Stimulated activated CD4-positive, alpha-beta T cell treated with anti-CD3 and anti-CD28 coated beads, Interleukin-1b, Interleukin-23, amount 100 ng/mL, for 4 hours (primary cell): Measurements from ENCODE around the gene MBTPS1.

Source experiments
- DNase-seq, 2 donors: peaks; one replicate each; pipeline ENCODE4 v3.0.0-alpha.2; 2020; ENCODE audit warnings: low read depth in 2 of 2

Gene MBTPS1

DNA sequence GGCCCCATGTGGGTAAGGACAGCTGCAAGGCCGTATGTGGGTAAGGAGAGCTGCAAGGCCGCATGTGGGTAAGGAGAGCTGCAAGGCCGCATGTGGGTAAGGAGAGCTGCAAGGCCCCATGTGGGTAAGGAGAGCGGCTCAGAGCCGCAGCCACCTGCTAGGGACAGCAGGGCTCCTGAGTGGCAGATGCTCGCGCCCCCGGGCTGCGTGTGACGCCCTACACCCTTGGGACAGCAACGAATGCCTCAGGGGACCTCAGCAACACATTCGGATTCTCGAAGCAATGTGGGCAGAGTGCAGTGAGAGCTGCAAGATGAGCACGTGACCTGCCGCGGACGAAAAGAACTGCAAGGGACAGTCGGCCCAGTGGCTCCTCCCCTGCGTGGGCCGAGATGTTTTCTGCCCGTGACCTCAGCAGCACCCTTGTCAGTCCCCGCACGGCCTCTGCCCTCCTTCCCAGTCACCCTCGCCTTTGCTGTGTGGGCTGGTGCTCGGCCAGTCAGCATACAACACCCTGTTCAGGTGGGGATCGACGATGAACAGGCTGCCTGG lies 64.6 kb downstream of the MBTPS1 start:
- no peak for DNase-seq

- DNase-seq, result no peak
Observed at GRCh38 chr16:84050316-84050715, 66.4 kb downstream of the MBTPS1 start.

GRCh38 chr16:84049403-84050060 lies 67.2 kb downstream of the MBTPS1 start:
- no peak for DNase-seq

DNA sequence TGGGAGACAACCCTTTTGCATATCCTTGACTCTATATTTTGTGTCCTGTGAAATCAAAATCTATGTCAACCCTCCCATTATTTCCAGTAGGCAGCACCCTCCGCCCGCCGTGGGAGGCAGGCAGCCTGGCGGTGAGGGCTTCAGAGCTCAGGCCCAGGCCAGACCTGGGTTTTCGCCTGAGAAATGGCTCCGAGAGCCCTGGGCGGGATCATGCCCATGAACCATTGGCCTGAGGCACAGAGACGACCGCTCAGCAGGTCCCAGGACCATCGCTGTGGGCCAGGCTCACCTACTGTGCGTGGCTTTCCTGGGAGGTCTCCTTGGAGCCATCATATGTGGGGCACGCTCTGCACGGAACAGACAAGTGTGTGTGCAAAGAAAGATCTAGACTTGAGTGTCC lies 67.9 kb downstream of the MBTPS1 start:
- no peak for DNase-seq

- DNase-seq, result no peak
Observed at GRCh38 chr16:84048270-84048669, 68.5 kb downstream of the MBTPS1 start.

- DNase-seq, result no peak
Observed at GRCh38 chr16:84047626-84048025, 69.1 kb downstream of the MBTPS1 start.

DNA sequence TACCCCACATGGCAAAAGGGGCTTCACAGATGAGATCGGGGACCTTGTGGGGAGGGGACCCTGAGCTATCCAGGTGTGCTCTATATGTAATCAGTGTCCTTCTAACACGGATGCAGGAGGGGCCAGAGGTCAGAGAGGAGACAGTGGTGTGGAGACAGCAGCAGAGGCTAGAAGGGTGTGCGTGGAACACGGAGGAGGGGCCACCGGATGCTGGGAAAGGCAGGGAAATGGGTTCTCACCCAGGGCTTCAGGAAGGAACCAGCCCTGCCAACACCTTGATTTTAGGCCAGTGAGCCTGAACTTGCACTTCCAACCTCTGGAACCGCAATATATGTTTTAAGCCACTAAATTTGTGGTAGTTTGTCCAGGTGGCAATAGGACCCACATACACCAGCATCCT lies 69.5 kb downstream of the MBTPS1 start:
- no peak for DNase-seq

GRCh38 chr16:84045818-84046470 lies 70.8 kb downstream of the MBTPS1 start:
- DNase-seq, result no peak

DNA sequence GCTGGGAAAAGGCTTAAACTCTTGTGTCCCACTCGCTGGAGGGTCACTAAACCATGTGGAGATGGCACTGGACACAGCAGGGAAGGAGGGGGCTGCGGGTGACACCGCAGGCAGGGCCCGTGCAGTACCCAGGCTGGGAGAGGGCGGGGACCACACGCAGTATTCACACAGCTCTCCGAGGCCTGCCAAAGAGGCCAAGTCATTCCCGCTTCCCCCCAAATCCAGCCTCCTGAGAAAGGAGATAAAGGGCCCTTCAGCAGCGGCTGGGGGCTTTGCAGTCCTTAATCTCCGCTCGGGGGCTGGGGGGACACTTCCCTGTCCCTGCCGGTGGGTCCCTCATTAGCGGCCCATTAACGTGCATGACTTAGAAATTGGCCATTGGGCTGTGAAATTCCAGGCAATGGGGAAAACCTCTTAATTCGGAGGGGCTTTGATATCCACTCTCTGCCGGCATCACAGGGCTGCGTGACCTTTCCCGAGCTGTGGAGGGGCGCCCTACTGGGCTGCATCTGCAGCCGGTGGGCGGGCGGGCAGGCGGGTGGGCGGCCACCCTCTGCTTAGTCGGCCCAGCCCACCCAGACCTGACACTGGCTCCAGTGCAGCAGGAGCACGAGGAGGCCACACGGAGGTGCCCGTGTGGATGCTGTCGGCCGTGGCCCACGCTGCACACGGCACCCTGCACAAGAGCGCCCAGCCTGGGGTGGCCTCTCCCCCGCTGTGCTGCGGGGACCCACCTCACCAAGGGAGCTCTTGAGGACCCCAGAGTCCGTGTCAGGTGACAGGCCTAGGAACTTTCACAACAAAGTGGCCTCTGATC lies 71.5 kb downstream of the MBTPS1 start:
- DNase-seq, result no peak

- no peak for DNase-seq
Observed at GRCh38 chr16:84044118-84044488, 72.6 kb downstream of the MBTPS1 start.

DNA sequence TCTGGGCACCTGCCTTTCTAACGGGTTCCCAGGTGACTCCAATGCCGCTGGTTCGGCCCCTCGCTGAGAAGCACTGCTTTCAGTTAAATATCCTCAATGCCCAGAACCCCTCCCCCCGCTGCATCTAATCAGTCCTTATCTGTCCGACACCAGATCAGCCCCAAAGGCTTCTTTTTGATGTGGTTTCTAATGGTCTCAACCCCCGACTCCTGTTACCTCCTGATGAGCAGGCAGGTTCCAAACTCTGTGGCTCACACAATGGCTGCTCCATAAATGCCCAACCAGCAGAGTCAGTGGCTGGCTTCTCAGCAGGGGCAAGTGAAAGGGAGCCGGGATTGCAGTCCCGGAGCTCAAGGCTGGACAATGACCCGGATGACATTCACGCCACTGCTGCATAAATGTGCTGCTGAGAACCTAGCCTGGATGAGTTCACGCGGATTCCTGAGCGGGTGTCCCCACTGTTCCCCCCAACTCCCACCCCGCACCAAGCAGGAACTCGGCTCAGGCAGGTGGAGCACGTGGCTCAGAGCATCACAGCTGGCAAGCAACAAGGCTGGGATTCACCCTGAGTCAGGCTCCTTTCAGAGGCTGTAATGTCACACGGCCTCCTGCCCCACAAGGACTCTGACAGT lies 73.1 kb downstream of the MBTPS1 start:
- no peak for DNase-seq

DNA sequence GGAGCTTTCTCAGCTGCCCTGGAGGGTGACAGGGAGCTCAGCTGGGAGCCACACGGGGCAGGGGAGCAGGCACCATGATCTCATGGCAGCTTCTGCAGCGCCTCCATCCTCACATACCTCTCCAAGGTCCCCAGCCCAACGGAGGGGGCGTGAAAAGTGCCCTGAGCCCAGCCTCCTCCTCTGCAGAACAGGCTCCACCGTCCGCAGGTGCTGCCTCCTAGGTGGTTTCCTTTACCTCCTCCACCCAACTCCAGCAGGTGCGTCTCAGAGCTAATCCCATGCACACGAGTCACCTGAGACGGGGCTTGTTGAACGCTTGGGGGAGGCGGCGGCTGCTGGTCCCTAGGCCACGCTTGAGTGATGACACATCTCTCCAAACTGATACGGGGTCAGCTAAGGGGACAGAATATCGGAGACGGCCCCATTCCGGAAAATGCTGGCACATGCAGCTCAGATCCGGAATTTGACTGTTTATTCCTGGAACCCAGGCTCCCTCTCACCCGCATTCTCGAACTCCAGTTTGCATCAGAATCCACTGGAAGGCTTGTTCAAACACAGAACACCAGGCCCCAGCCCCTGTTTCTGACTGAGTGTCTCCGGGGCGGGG lies 73.8 kb downstream of the MBTPS1 start:
- DNase-seq, result no peak

- no peak for DNase-seq
Observed at GRCh38 chr16:84042308-84042878, 74.3 kb downstream of the MBTPS1 start, which contains the start of gene SLC38A8. SLC38A8 (minus strand) TSS chr16:84042795; CDS start chr16:84042157, 638 bp downstream.

GRCh38 chr16:84041881-84042280 lies 74.9 kb downstream of the MBTPS1 start:
- no peak for DNase-seq

DNA sequence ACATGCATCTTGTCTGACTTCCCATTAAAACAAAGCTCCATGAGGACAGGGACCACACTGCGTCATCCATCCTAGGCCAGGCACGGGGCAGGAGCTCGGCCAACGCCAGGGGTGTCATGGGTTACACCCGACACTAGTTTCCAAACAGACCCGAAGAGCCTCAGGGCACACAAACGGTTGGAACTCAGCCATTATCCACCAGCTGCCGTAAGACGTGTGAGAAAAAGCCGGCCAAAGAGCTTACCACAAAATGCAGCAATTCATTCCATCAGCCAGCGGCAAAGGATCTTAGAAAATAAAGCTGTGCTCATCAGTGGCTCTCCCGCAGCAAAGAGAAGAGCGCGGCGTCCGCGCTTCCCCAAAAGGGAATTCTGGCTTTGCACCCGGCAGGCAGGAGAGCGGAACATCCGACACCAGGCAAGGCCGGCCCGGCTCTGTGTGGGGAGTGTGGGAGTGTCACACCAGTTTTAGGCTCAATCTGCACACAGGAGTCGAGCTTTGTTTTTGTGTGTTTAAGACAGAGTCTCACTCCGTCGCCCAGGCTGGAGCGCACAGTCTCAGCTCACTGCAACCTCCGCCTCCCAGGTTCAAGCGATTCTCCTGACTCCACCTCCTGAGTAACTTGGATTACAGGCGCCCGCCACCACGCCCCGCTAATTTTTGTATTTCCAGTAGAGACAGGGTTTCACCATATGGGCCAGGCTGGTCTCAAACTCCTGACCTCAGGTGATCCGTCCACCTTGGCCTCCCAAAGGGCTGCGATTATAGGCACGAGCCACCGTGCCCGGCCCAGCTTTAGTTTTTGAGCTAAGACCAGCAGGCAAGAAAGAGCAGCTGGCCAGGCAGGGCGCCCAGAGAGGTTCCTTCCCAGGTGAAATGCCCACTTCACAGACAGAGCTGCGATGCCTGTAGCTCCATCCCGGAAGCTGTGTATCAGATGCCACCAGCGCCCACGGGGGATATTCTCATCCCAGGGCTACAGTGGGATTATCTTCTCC lies 75.6 kb downstream of the MBTPS1 start:
- no peak for DNase-seq

DNA sequence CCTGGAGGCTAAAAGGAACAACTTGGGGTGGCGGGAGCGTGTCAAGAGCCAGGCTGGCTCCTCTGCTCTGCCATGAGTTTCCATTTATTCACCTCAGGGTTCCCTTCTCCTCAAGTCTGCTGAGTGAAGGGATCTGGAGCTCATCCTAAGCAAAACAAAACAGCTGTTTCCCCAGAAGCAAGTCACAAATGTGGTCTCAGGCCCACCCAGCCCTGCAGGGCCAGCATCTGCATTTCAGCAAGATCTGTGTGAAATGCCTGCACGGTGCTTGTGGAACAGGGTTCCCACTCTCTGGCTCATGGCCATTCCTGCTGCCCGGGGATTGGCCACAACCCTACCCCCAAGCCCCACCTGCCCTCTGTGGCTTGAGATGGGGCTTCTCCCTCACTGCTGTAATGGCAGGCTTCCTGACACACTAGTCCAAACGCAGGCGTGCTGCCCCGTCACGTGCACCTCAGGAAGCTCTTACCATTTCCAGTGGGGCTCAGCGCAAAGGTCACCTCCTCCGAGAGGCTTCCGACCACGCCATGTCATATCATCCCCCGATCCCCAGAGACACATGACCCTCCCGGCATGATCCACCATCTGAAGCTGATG lies 76.4 kb downstream of the MBTPS1 start:
- DNase-seq, result no peak

DNA sequence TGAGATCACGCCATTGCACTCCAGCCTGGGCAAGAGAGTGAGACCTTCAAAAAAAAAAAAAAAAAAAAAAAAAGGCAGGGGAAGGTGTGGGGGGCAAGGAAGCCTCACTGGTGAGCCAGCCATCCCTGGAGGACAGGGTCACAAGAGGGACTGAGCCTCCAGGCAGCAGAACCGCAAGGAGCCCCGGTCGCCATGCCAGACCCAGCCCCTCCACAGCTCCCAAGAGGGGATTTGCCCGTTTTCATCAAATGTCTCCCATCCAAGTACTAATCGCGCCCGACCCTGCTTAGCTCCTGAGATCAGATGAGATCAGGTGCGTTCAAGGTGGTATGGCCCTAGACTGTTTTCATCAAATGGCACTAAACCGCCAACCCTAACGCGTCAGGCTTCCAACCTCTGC lies 77.0 kb downstream of the MBTPS1 start:
- DNase-seq, result no peak

- no peak for DNase-seq
Observed at GRCh38 chr16:84038469-84038868, 78.3 kb downstream of the MBTPS1 start.

DNA sequence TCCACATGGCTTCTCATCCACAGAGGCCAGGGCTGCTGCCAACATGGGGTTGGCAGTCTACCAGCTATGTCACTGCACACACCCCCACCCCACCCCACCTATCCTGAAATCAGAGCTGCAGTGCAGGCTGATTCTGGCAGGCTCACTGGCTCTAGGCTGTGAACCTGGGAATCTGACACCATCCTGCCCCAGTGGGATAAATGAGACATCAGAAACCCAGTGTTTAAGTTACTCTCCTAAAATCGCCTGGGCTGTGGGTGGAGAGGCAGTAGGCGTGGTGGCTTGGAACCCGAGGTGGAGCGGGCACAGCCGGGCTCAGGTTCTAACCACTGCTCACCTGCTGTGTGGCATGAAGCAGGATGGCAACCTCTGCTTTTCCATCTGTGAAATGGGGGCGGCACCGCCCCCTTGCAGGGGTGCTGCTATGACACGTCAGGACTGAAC lies 79.7 kb downstream of the MBTPS1 start:
- no peak for DNase-seq

DNA sequence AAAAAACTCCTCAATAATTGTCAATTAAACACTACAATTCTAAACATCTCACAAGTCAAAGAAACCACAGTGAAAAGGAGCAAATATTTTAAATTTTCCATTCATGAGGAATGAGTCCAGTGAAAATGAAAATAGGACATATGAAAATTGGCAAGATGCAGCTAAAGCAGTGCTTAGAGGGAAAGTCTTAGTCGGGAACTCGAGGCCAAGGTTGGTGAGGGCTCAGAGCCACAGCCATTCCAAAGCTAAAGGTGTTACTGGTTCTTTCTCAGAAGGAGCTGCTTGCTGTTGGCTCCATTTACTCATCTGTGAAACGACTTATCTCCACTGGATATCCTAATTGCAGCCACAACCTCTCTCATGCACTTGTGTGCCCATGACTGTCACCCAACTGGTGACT lies 80.6 kb downstream of the MBTPS1 start:
- DNase-seq, result no peak
